ENCODE data around the gene HCN2.
"Not testable (repeated sequence)": the region's sequence is repeated elsewhere in the genome, so short reads cannot be mapped to it uniquely, and the experiment has no call there.

HCN2 gene

DNA sequence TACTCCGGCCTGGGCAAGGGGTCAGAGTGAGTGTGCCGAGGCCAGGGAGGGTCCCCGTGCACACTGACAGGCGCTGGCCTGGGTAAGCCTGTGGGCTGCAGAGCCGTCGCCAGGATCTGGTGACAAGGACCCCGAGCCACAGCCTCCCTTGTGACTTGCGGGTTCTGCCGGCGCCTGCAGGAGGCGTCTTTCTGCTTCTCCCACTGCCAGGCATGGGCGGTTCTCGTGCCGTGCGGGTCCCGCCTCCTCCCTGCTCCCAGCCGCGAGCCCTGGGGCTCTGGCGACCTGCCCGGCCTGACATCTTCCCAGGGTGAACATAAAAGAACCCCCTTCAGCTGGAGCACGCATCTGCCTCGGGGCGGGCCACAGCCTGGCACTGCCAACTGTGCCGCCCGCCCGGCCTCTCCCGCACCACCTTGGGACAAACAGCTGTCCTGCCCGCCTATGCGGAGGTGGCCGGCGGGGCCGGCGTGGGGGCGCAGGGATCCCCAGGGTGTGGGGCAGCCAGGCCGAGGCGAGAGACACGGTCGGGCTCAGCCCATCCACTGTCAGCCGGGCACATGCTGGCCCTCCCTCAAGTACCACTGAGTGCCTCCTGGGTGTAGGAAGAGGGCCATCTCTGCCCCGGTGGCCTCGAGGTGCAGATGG lies 1.5 kb upstream of the HCN2 start:
- DNase-seq, result peak; percentile 77

DNA sequence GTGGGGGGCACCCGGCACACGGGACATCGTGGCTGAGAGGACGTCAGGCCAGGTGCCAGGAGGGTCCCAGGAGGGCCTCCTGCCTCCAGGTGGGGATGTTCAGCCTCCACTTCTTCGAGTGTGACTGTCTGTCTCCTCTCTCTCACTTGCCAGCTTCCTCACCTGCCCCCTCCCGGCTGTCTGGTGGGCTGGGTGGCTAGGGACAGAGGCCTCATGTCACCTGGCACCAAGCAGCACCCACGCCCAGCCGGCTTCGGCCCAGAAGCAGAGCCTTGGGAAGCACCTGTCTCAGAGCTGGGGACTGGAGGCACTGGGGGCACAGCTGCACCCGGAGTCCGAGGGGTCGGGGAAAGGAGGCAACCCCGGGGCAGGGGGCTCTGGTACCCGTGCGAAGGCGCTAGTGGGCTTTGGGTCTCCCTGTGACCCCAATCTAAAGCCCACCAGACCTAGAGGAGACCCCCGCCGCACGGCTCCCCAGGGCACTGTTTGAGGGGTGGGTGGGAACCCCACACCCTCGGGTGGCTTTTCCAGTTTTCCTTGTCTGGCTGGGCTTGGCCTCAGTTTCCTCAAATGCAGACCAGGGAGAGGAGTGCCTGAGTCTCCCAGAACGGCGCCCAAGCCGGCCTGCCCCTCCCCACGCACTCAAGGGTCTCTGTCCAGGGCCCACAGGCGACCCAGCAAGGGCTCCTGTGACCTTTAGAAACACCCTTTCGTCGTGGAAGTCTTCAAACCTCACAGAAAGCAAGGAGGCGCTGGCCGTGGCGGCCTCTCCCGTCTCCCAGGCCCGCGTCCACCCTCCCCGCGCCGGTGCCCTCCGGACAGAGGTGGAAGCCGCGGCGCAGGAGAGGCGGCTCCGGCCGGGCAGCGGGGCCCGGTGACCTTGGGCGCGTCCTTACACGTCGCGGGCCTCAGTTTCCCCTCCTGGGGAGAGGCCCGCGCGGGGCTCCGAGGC lies 664 bp upstream of the HCN2 start:
- DNase-seq, result peak; percentile 38

DNA sequence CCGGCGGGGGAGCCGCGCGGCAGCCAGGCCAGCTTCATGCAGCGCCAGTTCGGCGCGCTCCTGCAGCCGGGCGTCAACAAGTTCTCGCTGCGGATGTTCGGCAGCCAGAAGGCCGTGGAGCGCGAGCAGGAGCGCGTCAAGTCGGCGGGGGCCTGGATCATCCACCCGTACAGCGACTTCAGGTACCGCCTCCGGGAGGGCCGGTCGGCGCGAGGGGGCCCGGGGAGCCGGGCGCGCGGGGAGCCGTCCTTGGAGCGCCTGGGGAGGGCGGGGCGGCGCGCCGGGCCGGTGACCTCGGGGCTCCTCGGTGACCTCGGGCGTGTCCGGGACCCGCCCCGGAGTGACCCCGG lies 690 bp downstream of the HCN2 start:
- peak; percentile 38 for DNase-seq

DNA sequence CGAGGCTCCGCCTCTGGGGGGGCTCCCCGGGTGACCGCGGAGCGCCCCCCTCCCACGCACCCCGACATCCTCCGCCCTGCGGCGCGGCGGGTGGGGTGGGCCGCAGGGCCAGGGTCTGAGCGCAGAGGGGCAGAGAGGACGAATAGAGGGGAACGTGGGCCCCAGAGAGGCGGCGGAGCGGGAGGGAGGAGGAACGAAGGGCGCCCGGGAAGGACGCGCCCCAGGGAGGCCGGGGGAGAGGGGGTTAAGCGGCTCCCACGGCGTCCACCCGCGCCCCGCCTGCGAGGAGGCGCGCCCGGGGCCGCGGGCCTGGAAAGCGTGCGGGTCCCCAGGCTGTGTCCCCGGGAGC lies 1.0 kb downstream of the HCN2 start:
- DNase-seq, result no peak

DNA sequence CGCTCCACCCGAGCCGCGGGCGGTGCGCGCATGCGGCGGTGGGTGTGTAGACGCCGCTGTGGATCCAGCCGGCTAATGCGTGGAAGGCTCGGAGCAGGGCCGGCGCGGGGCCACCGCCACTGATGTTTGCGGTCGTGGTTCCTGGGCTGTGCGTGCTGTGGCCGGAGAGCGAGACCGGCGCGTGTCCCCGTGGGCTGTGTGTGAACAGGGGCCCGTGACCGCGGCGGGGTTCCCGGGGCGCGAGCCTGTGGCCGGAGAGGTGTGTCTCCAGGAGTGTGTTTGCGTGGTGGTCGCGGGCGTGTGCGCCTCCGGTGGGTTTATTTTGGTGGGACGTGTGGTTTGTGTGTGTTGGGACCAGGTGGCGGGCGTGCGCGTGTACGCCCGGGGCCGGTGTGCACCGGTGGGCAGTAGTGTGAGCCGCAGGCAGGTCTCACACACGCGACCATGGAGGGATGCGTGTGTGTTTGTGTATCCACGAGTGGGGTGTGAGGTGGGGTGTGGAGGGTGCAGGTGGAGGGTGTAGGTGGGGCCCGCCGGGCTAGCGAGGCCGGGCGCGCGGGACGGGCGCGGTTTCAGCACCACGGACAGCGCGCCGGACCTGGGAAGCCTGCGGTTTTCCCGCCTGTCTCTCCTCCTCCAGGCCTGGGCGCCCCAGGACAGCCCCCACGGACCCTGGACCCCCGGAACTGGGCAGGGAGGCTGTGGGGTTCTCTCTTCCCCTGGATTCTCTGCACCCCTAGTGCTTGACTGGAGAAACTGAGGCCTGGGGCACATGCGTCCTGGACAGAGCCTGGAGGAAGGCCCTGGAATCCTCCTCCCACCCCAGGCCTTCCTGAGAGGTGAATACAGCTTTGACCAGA lies 1.6 kb downstream of the HCN2 start:
- no peak for DNase-seq

DNA sequence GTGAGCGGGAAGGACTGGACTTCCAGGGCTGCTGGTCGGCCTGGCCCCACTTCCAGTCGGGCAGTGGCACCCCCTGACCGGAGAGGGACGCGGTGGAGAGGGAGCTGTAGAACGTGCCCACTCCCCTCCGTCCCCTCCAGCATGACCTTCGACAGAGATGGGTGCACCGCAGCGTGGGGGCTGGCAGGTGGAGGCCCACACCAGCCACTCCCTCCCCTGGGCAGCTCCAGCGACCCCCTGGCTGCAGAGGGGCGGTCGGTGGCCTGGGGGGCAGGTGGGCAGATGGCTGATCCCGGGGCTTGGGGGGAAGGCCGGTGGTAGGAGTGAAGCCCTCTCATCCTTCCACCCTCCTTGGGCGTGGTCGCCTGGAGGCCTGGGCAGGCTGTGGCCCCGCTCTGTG lies 2.4 kb downstream of the HCN2 start:
- DNase-seq, result no peak

DNA sequence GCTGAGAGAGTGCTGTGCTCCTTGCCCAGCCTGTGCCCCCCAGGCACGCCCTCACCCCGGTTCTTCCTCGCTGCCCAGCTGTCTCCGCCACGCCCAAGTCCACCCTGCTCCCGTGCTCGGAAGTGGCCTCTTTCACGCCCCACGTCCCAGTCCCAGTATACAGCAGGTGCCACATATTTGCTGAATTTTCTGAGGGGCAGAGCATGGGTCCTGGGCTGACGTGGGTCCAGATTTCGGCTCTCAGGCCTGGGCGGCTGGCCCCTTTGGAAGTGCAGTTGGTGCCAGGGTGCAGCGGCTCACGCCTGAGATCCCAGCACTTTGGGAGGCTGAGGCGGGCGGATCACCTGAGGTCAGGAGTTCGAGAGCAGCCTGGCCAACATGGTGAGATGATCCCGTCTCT lies 3.4 kb downstream of the HCN2 start:
- DNase-seq, result no peak

DNA sequence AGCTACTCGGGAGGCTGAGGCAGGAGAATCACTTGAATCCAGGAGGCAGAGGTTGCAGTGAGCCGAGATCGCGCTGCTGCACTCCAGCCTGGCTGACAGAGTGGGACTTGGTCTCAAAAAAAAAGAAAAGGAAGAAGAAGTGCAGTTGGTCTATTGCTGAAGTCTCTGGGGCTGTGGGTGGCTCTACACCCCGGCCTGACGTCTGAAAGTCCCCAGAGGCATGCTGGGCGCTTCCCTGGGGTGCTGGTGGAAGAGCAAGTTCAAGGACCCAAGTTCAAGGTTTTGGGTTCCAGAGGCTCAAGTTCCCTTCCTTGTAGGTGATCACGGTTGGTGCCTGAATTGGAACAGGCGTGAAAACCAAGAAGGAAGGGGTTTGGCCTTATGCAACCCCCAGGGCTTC lies 3.8 kb downstream of the HCN2 start:
- DNase-seq, result no peak

DNA sequence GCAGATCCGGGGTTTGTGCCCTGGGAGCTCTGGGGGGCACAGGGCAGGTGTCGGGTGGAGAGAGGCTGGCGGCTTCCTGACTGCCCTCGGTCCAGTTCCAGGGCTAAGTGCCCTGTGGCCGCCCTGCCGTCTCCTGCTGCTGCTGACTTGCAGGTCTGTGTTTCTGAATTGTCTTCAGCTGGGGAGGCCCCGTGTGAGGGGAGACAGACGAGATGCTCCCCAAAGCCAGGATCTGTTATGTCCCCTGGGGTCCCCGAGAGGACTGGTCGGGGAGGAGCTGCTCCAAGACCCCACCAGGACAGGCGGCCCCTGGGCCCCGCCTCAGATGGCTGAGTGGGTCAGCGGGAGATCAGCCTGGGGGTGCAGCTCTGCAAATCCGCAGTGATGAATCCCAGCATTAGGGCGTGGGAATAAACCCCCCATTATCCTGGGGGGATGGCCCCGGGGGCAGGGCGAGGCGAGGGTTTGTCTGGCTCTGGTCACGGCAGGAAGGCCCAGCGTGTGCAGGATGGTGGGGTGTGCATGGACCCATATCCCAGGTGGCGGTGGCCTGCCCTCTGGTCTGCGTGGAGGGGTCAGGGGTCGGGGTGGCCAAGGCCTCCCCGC lies 4.7 kb downstream of the HCN2 start:
- DNase-seq, result no peak

DNA sequence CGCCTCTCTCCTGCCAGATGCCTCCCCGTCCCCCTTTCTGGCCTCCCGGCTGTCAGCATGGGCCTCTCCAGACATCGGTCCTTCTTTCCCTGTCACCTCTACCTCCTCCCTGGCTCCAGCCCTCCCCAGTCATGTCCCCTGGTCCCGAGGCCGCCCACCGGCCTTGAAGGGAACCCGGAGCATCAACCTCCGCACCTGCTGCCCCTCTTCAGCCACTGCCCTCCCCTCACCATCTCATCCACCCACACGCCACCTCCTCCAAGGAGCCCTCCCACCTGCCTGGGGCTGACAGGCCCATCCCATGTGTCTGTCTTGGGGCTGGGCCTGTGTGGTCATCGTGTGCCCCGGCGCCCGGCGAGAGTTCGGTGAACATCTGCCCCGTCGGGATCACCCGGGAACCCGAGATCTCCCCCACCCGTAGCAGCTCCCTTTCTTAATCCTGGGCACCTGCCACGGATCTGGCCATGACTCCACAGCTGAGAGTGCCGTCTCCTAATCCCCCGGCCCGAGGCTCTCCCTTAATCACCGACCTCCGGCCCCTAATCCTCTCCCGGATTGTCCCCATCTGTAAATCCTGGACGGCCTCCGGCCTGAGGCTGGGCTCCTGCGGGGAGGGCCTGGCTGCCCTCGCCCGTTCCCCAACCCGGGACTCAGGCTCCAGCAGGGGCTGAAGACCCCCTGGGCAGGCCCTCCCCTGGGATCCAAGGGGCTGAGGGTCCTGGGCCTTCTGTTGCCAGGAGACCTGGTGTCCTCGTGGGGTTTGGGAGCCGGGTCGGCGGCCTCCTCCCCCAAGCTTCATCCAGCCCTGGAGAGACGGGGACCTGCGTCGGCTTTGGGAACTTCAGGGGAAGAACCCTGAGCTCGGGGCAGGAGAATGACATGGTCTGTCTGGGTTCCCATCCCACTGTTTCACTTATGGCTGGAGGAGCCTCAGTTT lies 5.9 kb downstream of the HCN2 start:
- DNase-seq, result peak; percentile 93

DNA sequence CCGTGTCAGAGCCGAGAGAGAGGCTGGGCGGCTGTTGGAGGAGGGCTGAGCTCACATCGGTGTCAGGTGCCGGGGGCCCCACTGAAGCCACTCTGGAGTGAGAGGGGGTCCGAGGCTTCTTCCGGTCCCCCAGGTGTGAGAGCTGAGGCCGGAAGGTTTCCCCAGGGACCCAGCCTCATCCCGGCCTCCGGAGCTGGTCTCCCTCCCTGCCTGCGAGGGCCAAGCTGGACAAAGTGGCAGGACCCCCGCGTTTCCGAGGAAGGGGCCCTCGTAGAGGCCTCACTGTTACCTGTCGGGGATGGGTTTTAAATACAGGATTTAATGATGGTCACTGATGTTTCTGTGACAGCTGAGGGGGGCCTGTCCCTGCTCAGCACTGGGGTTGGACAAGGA lies 6.6 kb downstream of the HCN2 start:
- no peak for DNase-seq

DNA sequence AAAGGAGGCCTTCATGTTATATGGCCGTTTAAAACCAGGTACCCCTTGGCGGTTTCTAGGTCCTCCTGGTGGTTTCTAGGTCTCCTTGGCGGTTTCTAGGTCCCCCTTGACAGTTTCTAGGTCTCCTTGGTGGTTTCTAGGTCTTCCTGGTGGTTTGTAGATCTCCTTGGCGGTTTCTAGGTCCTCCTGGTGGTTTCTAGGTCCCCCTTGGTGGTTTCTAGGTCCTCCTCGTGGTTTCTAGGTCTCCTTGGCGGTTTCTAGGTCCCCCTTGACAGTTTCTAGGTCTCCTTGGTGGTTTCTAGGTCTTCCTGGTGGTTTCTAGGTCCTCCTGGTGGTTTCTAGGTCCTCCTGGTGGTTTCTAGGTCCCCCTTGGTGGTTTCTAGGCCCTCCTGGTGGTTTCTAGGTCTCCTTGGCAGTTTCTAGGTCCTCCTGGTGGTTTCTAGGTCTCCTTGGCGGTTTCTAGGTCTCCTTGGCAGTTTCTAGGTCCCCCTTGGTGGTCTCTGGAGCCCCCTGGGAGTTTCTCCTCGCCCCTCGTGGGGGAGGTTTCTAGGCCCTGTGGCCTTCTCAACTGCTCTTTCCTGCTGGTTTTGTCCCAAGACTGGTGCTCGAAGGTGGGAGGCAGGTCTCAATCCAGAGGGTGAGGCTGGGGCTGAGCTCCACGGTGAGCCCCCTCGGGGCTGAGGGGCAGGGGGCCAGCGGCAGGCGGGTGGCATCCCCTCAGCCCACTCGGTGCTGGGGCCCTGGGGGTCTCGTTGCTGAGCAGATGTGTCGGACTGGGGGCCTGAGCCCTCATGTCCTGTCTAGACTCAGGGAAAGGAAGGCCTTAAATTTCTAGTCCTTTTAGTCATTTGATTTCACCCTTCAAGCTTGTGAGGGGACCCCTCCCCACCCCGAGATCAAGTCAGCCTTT lies 8.0 kb downstream of the HCN2 start:
- no peak for DNase-seq

DNA sequence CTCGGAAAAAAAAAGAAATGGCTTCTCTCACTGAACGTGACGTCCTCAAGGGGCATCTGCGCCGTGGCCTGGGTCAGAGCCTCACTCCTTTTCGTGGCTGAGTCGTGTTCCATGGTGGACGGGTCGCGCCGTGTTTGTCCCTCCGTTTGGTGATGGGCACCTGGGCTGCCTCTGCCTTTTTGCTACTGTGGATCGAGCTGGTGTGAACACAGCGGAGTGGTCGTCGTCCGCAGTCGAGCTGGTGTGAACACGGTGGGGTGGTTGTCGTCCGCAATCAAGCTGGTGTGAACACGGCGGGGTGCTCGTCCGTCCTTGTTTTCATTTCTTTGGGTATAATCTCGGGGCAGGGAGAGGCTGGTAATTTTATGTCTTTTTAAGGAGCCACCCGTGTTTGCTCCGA lies 11.6 kb downstream of the HCN2 start:
- no peak for DNase-seq

DNA sequence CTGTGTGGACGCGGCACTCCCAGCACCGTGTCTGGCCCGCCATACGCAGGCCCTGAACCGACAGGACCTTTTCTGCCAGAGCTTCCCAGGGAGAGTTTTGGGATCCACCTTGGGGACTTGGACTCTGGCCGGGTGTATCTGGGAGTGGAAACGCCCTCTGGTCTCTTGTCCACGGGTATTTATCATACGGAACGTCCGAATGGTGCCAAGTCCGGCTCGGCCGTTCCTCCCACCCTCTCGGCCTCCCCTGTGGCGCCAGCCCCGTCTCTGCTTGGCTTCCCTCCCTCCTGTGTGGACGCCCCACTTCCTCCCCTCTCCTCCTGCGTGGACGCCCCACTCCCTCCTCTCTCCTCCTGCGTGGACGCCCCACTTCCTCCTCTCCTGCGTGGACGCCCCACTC lies 12.1 kb downstream of the HCN2 start:
- no peak for DNase-seq

DNA sequence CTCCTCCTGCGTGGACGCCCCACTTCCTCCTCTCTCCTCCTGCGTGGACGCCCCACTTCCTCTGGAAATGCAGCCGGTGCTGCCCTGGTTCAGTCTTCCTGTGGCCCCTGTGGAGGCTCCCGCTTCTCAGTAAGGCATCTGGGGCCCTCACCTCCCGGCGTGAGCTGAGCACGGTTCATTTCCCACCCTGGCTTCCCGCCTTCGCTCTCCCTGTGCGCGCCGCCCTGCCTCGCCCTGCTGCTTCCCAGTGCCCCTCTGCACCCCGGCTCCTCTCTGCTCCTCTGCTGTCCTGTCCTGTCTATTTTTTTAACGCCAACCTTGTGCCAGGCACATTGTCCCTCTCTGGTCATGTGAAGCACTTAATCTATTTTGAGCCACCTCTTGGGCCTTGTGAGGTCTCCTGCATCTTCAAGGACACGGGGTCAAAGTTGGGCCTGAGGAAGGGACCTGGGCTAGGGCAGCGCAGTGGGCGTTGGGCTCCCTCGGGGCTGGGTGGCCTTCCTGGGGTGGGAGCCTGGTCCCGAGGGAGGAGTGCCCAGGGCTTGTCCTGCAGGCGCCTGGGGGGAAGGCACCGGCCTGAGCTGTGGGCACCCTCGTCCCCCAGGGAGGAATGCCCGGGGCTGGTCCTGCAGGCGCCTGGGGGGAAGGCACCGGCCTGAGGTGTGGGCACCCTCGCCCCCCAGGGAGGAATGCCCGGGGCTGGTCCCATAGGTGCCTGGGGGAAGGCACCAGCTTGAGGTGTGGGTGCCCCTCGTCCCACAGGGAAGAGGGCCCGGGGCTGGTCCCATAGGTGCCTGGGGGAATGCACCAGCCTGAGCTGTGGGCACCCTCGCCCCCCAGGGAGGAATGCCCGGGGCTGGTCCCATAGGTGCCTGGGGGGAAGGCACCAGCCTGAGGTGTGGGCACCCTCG lies 13.0 kb downstream of the HCN2 start:
- no peak for DNase-seq

DNA sequence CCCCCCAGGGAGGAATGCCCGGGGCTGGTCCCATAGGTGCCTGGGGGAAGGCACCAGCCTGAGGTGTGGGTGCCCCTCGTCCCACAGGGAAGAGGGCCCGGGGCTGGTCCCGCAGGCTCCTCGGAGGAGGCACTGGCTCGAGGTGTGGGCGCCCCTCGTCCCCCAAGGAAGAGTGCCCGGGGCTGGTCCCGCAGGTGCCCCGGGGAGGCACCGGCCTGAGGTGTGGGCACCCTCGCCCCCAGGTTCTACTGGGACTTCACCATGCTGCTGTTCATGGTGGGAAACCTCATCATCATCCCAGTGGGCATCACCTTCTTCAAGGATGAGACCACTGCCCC lies 13.6 kb downstream of the HCN2 start:
- DNase-seq, result not testable (repeated sequence)

DNA sequence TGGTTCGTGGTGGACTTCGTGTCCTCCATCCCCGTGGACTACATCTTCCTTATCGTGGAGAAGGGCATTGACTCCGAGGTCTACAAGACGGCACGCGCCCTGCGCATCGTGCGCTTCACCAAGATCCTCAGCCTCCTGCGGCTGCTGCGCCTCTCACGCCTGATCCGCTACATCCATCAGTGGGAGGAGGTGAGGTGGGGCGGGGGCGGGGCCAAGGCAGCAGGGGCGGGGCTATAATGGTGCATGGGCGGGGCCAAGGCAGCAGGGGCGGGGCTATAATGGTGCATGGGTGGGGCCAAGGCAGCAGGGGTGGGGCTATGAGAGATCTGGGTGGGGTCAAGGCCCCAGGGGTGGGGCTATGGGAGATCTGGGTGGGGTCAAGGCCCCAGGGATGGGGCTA lies 14.1 kb downstream of the HCN2 start:
- not testable (repeated sequence) for DNase-seq

DNA sequence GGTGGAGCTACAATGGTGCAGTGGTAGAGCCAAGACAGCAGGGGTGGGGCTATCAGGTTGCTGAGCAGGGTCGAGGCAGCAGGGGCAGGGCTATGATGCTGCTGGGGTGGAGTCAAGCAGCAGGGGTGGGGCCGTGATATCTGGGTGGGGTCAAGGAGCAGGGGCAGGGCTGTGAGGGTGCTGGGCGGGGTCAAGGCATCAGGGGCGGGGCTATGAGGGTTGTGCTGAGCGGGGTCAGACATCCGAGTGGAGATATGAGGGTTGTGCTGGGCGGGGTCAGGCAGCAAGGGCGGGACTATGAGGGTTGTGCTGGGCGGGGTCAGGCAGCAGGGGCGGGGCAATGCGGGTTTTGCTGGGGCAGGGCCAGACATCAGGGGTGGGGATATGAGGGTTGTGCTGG lies 14.7 kb downstream of the HCN2 start:
- DNase-seq, result peak; percentile 68

DNA sequence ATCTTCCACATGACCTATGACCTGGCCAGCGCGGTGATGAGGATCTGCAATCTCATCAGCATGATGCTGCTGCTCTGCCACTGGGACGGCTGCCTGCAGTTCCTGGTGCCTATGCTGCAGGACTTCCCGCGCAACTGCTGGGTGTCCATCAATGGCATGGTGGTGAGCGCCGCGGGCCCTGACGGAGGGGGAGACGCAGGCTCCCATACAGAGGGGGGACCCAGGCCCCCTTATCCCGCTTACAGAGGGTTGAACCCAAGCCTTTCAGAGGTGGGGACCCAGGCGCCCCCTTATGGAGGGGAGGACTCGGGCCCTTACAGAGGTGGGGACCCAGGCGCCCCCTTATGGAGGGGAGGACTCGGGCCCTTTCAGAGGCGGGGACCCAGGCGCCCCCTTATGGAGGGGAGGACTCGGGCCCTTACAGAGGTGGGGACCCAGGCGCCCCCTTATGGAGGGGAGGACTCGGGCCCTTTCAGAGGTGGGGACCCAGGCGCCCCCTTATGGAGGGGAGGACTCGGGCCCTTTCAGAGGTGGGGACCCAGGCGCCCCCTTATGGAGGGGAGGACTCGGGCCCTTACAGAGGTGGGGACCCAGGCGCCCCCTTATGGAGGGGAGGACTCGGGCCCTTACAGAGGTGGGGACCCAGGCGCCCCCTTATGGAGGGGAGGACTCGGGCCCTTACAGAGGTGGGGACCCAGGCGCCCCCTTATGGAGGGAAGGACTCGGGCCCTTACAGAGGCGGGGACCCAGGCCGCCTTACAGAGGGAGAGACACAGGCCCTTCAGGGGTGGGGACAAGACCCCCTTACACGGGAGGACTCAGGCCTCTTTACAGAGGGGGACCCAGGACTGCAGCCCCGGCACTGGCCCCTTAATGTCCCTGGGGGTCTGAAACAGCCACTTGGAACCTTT lies 15.6 kb downstream of the HCN2 start:
- peak; percentile 63 for DNase-seq
